NCI-H146 treated with DMSO at 0.1 percent for 48 hours (cell line): ENCODE data around the gene SFXN2.
"Not testable (repeated sequence)": the region's sequence is repeated elsewhere in the genome, so short reads cannot be mapped to it uniquely, and the experiment has no call there.

Experiments used
- DNase-seq: peaks from one replicate; lab custom pipeline; 2025; ENCODE audit not compliant: unreplicated experiment; lab: John Stamatoyannopoulos, UW

The SFXN2 gene

DNA sequence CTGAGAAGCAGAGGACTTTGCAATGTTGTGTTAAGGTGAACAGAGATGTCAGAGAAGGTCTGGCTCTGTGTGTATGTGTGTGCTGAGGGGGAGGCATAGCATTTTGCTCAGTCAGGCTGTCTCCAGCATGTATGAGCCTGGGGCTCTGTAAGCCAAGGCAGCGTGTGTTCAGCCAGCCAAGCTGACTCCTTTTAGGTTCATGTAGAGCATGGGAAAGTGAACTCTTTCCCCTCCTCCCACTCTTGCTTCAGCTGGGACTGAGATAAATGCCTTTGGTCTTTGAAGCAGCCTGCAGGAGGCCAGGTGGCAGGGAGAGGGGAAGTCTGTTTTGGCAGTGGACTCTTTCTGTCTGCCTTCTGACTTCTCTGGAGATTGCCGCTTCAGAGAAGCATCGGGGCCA is 3.8 kb downstream of the SFXN2 start:
- DNase-seq, result no peak

DNA sequence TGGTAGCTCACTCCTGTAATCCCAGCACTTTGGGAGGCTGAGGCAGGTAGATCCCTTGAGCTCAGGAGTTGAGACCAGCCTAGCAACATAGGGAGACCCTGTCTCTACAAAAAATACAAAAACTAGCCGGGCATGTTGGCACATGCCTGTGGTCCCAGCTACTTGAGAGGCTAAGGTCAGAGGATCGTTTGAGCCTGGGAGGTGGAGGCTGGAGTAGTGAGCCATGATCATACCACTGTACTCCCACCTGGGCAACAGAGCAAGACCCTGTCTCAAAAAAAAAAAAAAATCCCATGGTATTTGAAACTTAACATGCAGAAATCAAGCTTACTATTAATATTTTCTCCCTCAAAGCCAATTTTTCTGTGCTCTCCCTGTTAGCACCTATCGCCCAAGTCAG is 5.9 kb downstream of the SFXN2 start:
- DNase-seq, result no peak

DNA sequence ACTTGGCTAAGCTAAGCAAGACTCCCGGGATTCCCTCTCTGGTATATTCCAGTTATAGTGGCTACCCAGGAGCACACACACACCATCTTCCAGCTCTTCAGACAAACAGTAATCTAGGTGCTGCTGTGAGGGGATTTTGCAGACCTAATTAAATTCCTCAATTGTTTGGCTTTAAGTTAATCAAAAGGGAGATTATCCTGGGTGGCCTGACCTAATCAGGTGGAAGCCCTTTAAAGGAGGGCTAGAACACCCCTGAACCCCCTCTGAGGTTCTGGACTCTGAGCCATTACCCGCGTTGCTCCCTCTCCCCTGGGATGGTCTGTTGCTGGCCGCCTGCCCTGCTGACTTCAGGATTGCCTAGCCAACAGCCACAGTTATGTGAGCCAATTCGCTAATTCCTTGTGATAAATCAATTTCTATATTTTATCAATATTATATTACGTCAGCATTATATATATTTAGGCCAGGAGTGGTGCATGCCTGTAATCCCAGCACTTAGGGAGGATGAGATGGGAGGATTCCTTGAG is 6.4 kb downstream of the SFXN2 start:
- DNase-seq, result no peak

DNA sequence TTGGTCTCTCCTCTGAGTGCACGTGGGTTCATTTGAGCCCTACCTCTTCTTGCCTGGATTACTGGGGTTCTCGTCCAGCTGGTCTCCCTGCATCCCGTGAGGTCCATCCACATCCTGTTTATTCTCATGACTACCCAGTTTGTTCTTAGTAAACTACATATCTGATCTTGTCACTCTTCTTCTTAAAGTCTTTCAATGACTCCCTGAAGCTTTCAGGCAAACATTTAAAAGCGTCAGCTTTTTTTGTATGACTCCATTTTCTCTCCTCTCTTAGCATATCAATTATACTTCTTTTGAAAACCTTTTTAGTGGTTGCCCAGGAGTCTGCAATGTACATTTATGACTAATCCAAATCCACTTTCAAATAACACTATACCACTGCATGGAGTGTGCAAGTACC is 7.5 kb downstream of the SFXN2 start:
- no peak for DNase-seq

DNA sequence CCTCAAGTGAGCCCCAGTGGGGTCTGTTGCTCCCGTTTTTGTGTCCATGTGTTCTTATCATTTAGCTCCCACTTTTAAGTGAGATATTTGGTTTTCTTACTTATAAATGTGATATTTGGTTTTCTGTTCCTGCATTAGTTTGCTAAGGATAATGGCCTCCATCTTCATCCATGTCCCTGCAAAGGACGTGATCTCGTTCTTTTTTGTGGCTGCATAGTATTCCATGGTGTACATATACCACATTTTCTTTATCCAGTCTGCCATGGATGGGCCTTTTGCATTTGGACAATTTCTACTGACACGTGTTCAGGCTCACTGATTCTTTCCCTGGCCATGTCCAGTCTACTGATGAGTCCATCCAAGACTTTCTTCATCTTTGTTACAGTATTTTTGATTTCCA is 9.6 kb downstream of the SFXN2 start:
- no peak for DNase-seq

DNA sequence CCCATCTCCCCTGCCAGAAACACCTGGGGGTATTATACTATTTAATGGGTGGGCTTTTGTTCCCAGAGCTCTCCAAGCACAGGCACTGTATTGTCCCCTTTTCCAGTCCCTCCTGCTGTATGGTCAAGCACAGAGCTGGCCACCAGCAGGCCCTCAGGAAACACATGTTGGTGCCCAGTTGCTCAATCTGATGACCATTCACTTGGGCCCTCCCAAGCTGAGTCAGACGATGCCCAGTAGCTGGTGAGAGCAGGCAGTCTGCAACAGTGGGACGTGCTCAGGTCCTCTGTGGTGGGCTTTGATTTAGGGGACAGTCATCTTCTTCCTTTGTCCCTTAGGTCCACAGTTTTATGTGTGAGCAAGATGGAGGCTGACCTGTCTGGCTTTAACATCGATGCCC is 11.8 kb downstream of the SFXN2 start:
- no peak for DNase-seq

DNA sequence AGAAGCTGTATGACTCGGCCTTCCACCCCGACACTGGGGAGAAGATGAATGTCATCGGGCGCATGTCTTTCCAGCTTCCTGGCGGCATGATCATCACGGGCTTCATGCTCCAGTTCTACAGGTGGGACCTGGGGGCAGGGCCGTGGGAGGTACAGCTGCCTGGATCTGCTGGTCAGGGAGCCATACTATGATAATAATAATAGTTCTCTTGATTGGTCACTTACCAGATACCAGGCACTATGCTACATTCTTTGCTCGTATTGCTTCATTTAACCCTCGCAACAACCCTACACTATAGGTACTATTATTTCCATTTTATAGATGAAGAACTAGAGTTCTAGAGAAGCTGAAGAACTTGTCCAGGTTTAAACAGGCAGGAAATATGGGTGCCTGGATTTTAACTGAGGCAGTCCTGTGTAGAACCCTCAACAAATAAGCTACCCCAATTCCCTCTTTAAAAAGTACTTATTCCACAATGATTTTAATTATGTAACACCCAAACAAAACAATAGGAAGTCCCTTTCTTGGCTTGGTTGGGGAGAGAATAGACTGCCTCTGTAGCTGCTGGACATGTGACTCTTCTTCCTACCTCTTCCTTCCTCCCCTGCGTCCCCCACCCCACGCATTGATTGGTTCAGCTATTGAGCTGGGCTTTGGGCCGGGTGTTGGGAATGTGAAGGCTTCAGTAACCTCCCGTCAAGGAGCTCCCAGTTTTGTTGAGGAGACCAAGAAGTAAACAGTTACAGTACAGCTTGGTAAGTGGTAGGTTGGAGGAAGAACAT is 12.8 kb downstream of the SFXN2 start:
- no peak for DNase-seq

DNA sequence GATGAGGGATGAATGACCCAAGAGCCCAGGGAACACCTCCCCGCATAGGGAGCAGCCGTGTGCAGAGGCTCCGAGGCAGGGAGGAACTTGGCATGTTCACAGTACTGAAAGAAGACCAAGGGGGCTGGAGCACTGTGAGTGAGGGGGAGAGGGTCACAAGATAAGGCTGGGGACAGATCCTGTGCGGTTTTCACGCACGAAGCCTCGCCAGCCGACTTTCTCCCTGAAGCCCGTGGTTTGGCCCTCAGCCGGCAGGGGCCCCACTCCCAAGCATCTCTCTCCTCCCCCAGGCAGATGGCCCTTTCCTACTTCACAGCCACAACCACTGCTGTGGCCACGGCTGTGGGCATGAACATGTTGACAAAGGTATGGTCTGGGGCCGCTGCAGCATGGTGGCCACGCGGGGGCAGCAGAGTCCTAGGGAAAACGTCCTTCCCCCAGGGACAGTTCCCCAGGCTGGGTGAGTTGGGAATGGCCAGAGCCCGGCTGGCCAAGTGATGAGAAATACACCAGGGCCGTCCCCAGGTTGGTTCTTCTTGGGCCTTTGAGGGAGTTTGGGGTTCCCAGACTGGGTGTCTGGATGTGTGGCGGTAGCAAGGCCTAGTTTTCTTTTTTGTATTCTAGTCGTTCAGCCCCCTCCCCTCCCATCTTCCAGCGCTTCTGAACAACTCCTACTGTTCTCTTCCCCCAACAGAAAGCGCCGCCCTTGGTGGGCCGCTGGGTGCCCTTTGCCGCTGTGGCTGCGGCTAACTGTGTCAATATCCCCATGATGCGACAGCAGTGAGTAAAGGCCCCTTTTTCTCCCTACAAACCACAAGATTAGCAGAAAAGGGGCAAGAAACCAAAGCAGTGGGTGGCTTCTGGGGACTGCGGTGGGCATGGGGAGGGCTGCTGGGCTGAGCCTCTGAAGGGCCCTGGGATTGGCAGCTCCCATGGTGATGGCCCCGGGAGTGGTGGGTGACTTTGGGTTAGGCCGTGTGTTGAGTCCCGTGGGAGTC is 14.9 kb downstream of the SFXN2 start:
- DNase-seq, result peak; percentile 14

DNA sequence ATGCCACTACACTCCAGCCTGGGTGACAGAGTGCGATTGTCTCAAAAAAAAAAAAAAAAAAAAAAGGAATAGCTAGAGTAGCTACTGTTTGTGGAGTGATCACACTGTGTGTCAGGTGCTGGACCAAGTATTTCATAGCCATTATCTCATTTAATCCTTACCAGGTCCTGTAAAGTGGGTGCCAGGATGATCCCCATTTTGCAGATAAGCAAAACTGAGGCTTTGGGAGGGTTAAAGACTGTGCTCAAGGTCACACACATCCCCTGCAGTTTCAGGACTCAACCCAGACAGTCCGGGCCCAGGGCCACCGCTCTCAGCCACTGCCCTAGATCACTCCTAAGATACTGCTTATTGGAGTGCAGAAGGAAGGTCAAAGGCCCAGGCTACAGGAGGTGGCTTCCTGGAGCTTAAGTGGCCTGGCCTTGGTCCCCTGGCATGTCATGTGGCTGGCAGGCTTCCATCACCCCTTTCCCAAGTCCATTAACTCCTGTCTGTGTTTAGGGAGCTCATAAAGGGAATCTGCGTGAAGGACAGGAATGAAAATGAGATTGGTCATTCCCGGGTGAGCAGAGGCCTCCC is 16.9 kb downstream of the SFXN2 start:
- no peak for DNase-seq

DNA sequence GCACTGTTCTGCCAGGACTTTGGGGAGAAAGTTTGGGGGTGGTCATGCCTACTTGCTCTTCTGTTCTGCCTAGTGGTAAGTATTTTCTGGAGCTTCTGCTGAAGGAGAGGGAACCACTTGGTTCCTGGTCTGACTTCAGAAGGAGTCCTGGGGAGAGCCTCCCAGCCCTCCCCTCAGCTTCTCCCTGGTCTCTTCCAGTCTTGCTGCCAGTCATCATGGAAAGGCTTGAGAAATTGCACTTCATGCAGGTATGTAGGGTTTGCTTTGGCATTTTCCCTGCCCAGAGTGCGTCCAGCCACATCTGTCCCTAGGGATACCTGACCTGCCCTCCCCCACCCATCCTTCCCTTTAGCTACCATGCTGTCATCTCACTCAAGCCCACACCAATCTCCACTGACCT is 18.2 kb downstream of the SFXN2 start:
- no peak for DNase-seq

DNA sequence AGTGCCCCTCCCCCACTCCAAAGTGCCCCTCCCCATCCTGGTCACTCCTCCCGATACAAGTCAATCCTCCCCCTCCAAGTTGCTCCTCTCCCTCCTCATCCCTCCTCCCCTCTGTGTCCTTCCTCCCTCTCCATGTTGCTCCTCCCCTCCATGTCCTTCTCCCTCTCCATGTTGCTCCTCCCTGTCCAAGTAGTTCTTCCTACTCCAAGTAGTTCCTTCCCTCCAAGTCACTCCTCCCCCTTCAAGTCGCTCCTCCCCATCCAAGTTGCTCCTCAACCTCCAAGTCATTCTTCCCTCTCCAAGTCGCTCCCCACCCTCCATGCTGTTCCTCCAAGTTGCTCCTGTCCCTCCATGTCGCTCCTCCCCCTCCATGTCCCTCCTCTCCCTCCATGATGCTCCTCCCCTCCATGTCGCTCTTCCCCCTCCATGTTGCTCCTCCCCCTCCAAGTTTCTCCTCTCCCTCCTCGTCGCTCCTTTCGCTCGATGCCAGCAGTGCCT is 20.7 kb downstream of the SFXN2 start:
- DNase-seq, result no peak

DNA sequence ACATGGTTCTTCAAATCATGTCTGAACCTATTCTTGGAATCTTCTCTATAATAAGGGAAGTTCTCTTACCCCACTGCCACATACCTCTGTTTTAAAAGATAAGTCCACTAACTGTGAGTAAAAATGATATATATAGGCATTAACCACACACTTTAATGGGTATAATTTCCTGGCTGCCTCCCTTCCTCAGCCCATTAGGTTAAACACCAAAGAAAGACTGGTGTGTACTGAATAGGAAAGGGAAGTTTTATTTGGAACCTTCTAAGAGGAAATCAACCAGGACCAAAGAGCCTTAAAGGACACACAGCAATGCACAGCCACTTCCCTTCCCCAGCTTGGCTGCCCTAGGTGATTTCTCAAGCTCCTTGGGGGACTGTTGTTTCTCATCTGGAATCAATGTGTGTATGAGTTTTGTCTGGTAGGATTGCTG is 24.3 kb downstream of the SFXN2 start:
- DNase-seq, result no peak

DNA sequence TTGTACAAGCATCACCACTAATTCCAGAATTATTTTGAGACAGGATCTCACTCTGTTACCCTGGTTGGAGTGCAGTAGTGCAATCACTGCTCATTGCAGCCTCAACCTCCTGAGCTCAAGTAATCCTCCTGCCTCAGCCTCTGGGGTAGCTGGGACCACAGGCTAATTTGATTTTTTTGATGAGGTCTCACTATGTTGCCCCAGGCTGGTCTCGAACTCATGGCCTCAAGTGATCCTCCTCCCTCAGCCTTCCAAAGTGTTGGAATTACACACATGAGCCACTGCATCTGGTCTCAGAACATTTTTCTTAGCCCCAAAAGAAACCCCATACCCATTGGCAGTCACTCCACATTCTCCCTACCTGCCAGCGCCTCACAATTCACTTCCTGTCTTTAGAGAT is 25.8 kb downstream of the SFXN2 start:
- DNase-seq, result no peak

DNA sequence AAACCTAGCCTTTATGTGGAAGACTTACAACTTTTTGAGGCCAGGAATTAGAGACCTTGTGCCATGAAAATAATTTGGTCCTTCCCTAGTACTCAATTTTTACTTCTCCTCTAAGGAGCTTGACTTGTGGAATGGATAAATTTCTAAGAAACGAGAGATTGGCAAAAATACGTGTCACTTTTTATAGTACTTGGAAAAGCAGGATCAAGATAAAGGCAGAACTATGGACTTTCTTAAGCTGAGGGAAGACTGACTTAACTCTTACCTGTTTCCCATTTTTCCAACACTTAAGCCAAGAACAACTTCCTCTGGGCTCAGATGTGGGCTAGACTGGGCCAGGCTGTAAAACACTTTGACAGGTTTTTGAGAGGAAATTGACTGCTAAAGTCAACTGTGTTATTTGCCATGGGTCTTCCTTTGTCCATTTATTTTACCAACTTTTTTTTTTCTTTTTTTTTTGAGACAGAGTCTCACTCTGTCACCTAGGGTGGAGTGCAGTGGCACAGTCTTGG is 27.3 kb downstream of the SFXN2 start:
- no peak for DNase-seq

DNA sequence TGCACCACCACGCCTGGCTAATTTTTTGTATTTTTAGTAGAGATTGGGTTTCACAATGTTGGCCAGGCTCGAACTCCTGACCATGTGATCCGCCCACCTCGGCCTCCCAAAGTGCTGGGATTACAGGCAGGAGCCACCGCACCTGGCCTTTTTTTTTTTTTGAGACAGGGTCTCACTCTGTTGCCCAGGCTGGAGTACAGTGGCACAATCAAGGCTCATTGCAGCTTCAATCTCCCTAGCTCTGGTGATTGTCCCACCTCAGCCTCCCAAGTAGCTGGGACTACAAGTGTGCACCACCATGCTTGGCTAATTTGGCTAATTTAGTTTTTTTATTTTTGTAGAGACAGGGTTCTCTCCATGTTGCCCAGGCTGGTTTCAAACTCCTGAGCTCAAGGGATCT is 27.9 kb downstream of the SFXN2 start:
- DNase-seq, result not testable (repeated sequence)

DNA sequence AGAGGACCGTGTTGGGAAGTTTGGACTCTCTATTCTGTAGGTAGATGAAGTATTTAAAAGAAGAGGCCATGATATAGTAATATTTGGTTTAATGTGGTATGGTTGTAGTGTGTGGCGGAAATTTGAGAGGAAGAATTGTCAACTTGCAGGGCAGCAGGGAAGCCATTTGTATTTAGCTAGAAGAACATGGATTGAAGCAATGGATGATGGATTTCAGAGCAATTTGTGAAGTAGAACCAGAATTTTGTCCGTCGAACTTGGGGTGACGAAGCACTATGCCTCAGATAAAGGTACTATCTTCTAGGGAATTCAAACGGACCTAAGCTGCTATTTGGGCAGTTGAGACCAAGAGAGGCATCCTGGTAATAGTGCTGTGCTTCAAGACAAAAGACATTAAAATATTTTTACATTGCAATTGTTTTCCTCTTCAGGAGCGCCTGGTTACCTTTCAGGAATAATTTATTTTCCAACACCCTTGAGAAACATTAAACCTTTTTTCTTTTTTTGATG is 28.7 kb downstream of the SFXN2 start:
- DNase-seq, result peak; percentile 36

DNA sequence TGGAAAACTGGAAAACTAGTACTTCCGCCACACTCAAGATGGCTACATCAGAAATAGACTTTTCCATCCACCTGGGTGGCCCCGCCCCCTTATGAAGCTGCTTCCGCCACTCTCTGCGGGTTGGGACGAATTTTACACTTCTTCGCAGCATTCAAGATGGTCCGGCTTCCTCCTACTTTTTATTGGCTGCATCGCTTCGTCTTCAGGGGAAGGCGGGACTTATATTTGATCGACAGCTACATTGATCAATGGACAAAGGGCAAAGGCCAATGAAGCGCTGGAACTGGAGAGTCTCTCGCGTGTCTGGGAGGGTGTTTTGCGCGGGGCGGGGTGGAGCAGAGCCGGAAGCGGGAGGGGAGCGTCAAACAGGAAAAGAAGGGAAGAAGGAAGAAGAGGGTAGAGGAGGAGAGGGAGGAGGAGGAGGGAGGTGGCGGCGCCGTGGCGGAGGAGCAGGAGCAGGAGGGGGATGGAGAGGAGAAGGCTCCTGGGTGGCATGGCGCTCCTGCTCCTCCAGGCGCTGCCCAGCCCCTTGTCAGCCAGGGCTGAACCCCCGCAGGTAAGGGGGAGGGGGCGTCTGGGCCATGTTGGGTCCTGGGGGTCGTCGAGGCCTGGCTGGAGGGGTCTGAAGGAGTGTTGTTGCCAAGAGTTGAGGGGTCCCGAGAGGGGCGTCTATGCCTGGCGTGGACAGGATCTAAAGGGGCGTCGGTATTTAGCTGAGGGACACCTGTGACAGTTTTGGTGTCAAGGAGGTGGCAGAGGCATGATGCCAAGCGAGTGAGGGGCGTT is 29.3 kb downstream of the SFXN2 start, which contains the start of gene WBP1L:
TSS of gene WBP1L (plus strand) at position 361 of the 786 bp plus-strand sequence. CDS start at position 467, 106 bp downstream.
- DNase-seq, result peak; percentile 99

DNA sequence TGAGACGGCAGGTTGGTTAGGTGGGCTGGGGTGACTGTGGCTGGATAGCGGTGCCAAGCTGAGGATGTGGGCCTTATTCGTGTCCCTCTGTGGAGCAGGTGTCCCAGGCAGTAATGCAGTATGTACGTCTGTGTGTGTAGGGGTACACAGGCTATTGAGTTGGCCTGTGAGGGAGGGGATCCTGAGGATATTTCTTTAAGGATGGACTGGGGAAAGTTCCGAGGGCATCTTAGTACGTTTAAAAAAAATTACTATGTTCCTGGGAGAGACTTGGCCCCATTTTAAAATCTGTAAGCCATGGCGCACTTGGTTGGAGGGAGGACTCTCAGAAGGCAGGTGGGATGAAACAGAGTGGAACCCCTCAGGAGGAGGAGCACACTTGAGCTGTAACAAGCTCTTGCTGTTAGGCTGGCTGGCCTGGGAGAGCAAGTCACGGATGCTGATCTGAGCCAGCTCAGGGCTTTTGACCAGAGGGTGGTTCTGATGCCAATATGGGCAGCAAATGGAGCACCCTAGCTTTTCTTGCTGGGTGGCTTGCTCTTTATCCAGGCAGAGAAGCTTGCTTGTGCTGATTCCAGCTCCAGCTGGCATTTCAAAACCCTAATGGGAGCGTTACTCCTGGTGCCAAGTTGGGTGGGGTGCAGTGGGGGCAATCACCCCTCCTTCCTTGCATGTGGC is 30.1 kb downstream of the SFXN2 start:
- DNase-seq, result no peak

DNA sequence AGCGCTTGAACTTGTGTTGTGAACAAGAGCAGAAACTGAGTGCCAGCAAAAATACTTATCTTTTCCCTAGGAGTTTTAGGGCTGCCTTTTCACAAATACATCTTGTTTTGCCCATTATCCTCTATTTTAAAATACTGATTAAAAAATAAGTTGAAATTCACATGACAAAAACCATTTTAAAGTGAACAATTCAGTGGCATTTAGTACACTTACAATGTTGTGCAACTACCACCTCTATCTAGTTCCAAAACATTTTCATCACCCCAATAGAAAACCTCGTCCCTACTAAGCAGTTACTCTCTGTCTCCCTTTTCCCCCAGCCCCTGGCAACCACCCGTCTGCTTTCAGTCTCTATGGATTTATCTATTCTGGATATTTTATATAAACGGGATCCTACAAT is 30.7 kb downstream of the SFXN2 start:
- DNase-seq, result no peak
